Sigmoid colon (tissue), 4 donors: ENCODE results near the gene NKPD1.

ENCODE experiments used
- EP300 ChIP-seq, 4 donors: sonication (generic); formaldehyde crosslinking; IDR thresholded peaks; one replicate each; pipeline ENCODE4 v1.6.1; 2017; ENCODE audit warnings: antibody characterized with exemption in 4 of 4
- POLR2A ChIP-seq, 2 donors: fragments of 450-650 bp; IDR thresholded peaks; one replicate each; pipeline ENCODE4 v1.6.1; 2016; ENCODE audit warnings: antibody characterized with exemption in 2 of 2, mild to moderate bottlenecking in 2 of 2, moderate library complexity in 2 of 2
- POLR2AphosphoS5 ChIP-seq, 4 donors: sonication (generic); formaldehyde crosslinking; IDR thresholded peaks; one replicate each; pipeline ENCODE4 v1.6.1; 2017; ENCODE audit warnings: antibody characterized with exemption in 4 of 4
- TF ChIP-seq, protein P1 (sequence below), 4 experiments: fragments of 450-650 bp in 3 of 4; fragments of 200-600 bp in 1 of 4; IDR thresholded peaks; one replicate each; pipeline ENCODE4 v1.5.1; 2016 to 2019; ENCODE audit warnings: antibody characterized with exemption in 4 of 4, mild to moderate bottlenecking in 3 of 4, moderate library complexity in 2 of 4

DNA sequence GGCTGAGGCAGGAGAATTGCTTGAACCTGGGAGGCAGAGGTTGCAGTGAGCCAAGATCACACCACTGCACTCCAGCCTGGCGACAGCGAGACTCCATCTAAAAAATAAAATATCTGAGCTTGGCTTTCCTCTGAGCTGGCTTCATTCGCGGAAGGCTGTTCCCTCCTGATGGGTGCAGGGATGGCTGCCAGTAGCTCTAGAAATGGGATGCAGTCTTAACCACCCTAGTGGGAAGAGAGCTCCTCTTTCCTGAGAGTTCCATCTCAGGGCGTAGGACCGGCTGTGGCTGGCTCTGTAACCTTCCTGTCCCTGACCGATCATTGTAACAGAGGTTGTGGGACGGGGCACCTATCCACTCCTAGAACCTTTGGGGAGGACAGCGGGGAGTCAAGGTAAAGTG lies 35.4 kb downstream of the NKPD1 start:
- TF ChIP-seq POLR2AphosphoS5 (IDR thresholded peaks at IDR 0.05) (no peak), EP300 (IDR thresholded peaks at IDR 0.05) (no peak), POLR2A (IDR thresholded peaks at IDR 0.05) (no peak)
- TF ChIP-seq, protein P1, sequence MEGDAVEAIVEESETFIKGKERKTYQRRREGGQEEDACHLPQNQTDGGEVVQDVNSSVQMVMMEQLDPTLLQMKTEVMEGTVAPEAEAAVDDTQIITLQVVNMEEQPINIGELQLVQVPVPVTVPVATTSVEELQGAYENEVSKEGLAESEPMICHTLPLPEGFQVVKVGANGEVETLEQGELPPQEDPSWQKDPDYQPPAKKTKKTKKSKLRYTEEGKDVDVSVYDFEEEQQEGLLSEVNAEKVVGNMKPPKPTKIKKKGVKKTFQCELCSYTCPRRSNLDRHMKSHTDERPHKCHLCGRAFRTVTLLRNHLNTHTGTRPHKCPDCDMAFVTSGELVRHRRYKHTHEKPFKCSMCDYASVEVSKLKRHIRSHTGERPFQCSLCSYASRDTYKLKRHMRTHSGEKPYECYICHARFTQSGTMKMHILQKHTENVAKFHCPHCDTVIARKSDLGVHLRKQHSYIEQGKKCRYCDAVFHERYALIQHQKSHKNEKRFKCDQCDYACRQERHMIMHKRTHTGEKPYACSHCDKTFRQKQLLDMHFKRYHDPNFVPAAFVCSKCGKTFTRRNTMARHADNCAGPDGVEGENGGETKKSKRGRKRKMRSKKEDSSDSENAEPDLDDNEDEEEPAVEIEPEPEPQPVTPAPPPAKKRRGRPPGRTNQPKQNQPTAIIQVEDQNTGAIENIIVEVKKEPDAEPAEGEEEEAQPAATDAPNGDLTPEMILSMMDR (IDR thresholded peaks at IDR 0.05), result no peak
